ENCODE measurements around the gene CYP19A1.

GRCh38 chr15:51243774-51244173, 94.6 kb downstream of the CYP19A1 start:
- TF ChIP-seq CTCF (IDR thresholded peaks at IDR 0.05; ENCODE audit: low read depth, low read length) = no peak
- no peak for TF ChIP-seq EZH2phosphoT487 (IDR thresholded peaks at IDR 0.05; ENCODE audit: low read depth)

All from OCI-LY3 (cell line).